Measurements from ENCODE around the gene FRMD7. TPM values are rescaled to one million over a fixed set of nuclear protein-coding genes. Genes with fewer than 3 reads are reported as not detected.

FRMD7 gene
- polyA plus RNA-seq, 1 donor from 2014 or later: 0.54 TPM

DNA sequence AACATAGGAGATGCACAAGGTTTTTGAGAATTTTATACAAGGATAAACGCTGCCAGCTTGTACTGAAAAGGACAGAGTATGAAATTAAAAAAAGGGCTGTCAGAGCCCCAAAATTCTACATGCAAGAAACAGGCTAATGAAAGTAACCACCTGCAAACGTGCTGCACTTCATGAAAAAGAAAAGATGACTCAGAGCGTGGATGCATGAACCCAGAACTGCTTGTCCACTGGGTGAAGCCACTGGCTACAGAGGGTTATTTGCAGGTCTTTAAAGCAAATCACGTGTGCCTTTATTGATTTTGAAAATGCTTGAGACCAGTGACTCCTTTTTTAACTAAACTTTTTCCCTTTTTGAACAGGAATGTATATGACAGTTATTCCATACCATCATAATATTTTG, 25.3 kb upstream of the FRMD7 start:
- no peak for TF ChIP-seq SMC3 (conservative IDR thresholded peaks at IDR 0.05; ENCODE audit: poor library complexity)
- TF ChIP-seq POLR2AphosphoS5 (IDR thresholded peaks at IDR 0.05): no peak
- no peak for TF ChIP-seq EZH2 (IDR thresholded peaks at IDR 0.05; ENCODE audit: borderline replicate concordance, insufficient read depth, low read length, poor library complexity, severe bottlenecking)
- no peak for TF ChIP-seq RAD21 (conservative IDR thresholded peaks at IDR 0.05)
- TF ChIP-seq MXI1 (conservative IDR thresholded peaks at IDR 0.05; ENCODE audit: poor library complexity, severe bottlenecking): no peak
- TF ChIP-seq TAF1 (IDR thresholded peaks at IDR 0.05; ENCODE audit: low read depth): no peak
- no peak for TF ChIP-seq EP300 (conservative IDR thresholded peaks at IDR 0.05; ENCODE audit: poor library complexity, severe bottlenecking)
- TF ChIP-seq, protein P1, sequence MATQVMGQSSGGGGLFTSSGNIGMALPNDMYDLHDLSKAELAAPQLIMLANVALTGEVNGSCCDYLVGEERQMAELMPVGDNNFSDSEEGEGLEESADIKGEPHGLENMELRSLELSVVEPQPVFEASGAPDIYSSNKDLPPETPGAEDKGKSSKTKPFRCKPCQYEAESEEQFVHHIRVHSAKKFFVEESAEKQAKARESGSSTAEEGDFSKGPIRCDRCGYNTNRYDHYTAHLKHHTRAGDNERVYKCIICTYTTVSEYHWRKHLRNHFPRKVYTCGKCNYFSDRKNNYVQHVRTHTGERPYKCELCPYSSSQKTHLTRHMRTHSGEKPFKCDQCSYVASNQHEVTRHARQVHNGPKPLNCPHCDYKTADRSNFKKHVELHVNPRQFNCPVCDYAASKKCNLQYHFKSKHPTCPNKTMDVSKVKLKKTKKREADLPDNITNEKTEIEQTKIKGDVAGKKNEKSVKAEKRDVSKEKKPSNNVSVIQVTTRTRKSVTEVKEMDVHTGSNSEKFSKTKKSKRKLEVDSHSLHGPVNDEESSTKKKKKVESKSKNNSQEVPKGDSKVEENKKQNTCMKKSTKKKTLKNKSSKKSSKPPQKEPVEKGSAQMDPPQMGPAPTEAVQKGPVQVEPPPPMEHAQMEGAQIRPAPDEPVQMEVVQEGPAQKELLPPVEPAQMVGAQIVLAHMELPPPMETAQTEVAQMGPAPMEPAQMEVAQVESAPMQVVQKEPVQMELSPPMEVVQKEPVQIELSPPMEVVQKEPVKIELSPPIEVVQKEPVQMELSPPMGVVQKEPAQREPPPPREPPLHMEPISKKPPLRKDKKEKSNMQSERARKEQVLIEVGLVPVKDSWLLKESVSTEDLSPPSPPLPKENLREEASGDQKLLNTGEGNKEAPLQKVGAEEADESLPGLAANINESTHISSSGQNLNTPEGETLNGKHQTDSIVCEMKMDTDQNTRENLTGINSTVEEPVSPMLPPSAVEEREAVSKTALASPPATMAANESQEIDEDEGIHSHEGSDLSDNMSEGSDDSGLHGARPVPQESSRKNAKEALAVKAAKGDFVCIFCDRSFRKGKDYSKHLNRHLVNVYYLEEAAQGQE (IDR thresholded peaks at IDR 0.05; ENCODE audit: borderline replicate concordance): no peak
- TF ChIP-seq, protein P2, sequence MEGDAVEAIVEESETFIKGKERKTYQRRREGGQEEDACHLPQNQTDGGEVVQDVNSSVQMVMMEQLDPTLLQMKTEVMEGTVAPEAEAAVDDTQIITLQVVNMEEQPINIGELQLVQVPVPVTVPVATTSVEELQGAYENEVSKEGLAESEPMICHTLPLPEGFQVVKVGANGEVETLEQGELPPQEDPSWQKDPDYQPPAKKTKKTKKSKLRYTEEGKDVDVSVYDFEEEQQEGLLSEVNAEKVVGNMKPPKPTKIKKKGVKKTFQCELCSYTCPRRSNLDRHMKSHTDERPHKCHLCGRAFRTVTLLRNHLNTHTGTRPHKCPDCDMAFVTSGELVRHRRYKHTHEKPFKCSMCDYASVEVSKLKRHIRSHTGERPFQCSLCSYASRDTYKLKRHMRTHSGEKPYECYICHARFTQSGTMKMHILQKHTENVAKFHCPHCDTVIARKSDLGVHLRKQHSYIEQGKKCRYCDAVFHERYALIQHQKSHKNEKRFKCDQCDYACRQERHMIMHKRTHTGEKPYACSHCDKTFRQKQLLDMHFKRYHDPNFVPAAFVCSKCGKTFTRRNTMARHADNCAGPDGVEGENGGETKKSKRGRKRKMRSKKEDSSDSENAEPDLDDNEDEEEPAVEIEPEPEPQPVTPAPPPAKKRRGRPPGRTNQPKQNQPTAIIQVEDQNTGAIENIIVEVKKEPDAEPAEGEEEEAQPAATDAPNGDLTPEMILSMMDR (IDR thresholded peaks at IDR 0.05; ENCODE audit: poor library complexity, severe bottlenecking): no peak
- Histone ChIP-seq H3K79me2 (replicated peaks; ENCODE audit: insufficient read depth, low read length) (no peaks in the 10 kb centered on the region), H3K9me2 (ENCODE audit: insufficient read depth, low read length) (no peaks in the 10 kb centered on the region), H3K36me3 (ENCODE audit: insufficient read depth, low read length) (no peaks in the 10 kb centered on the region), H3K9me3 (ENCODE audit: low read length) (no peaks in the 10 kb centered on the region), H3K27ac (ENCODE audit: low read length) (no peak overlapping the region), H3K4me2 (ENCODE audit: low read length) (no peak overlapping the region), H3K9ac (ENCODE audit: low read length) (no peak overlapping the region), H3F3A (ENCODE audit: insufficient read depth, low read length, poor library complexity, severe bottlenecking) (no peaks in the 10 kb centered on the region), H3K4me3 (ENCODE audit: low read length) (no peak overlapping the region), H4K20me1 (ENCODE audit: insufficient read depth) (no peaks in the 10 kb centered on the region), H3K27me3 (ENCODE audit: insufficient read depth, low read depth, low read length) (no peaks in the 10 kb centered on the region), H2AFZ (ENCODE audit: low read depth, low read length) (no peak overlapping the region)

DNA sequence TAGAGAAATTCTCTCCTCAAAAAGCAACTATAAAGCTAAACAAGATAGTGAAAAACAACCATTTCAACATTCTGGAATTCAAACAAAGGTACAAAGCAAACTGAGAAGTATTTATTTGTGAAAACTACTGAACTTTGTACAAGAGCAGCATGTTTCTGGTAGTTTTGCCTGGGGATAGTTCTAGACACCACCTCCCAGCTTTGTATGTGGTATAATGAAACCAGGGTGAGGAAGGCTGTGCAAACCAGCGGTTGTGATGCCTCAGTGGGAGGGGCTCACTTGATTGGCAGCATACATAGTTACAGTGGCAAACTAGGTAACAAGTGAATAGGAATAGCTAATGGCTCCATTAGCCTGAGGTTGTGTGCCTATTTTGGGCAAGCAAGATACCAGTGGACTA, 18.6 kb upstream of the FRMD7 start:
- Histone ChIP-seq H3K9ac (ENCODE audit: low read length) (no peak overlapping the region), H3K79me2 (replicated peaks; ENCODE audit: insufficient read depth, low read length) (no peaks in the 10 kb centered on the region), H3K9me3 (ENCODE audit: low read length) (no peaks in the 10 kb centered on the region), H3F3A (ENCODE audit: insufficient read depth, low read length, poor library complexity, severe bottlenecking) (no peaks in the 10 kb centered on the region), H2AFZ (ENCODE audit: low read depth, low read length) (no peak overlapping the region), H3K4me3 (ENCODE audit: low read length) (no peak overlapping the region), H4K20me1 (ENCODE audit: insufficient read depth) (no peaks in the 10 kb centered on the region), H3K4me2 (ENCODE audit: low read length) (no peak overlapping the region), H3K9me2 (ENCODE audit: insufficient read depth, low read length) (no peaks in the 10 kb centered on the region), H3K36me3 (ENCODE audit: insufficient read depth, low read length) (no peaks in the 10 kb centered on the region), H3K27me3 (ENCODE audit: insufficient read depth, low read depth, low read length) (no peaks in the 10 kb centered on the region), H3K27ac (ENCODE audit: low read length) (no peak overlapping the region)
- TF ChIP-seq RAD21 (conservative IDR thresholded peaks at IDR 0.05) (no peak), MXI1 (conservative IDR thresholded peaks at IDR 0.05; ENCODE audit: poor library complexity, severe bottlenecking) (no peak), EZH2 (IDR thresholded peaks at IDR 0.05; ENCODE audit: borderline replicate concordance, insufficient read depth, low read length, poor library complexity, severe bottlenecking) (no peak), TAF1 (IDR thresholded peaks at IDR 0.05; ENCODE audit: low read depth) (no peak), EP300 (conservative IDR thresholded peaks at IDR 0.05; ENCODE audit: poor library complexity, severe bottlenecking) (no peak)
- TF ChIP-seq, protein P2 (IDR thresholded peaks at IDR 0.05; ENCODE audit: poor library complexity, severe bottlenecking): no peak
